ENCODE data around the gene RDH12.

The RDH12 gene

GRCh38 chr14:67698179-67698578, 3.5 kb upstream of the RDH12 start:
- TF ChIP-seq EZH2phosphoT487 (IDR thresholded peaks at IDR 0.05; ENCODE audit: borderline replicate concordance, low read length) = no peak
- no peak for TF ChIP-seq CTCF (IDR thresholded peaks at IDR 0.05; ENCODE audit: low read depth, low read length, poor library complexity, severe bottlenecking)
- Histone ChIP-seq H4K20me1 (ENCODE audit: control insufficient read depth, insufficient read depth, low read depth, low read length) (peaks cover 3% of the 10 kb centered on the region; the same call in 1 of the 2 replicates), H3K27me3 (ENCODE audit: control insufficient read depth, low read length) (no peaks in the 10 kb centered on the region), H3K4me2 (ENCODE audit: low read length) (no peak overlapping the region), H3K4me1 (ENCODE audit: control insufficient read depth, low read length) (peaks cover 6% of the 10 kb centered on the region), H3K4me3 (ENCODE audit: low read length) (no peak overlapping the region), H3F3A (ENCODE audit: control insufficient read depth, insufficient read depth) (no peaks in the 10 kb centered on the region), H3K79me2 (ENCODE audit: control insufficient read depth, low read length) (peaks cover 23% of the 10 kb centered on the region), H3K27ac (ENCODE audit: low read depth, low read length) (no peak overlapping the region), H3K36me3 (ENCODE audit: control insufficient read depth, low read length) (peaks cover 13% of the 10 kb centered on the region), H3K9me3 (ENCODE audit: control insufficient read depth, insufficient read depth, low read length) (no peaks in the 10 kb centered on the region), H3K9me2 (replicated peaks; ENCODE audit: control insufficient read depth, low read length) (no peaks in the 10 kb centered on the region)

- H3K4me1 ChIP-seq (ENCODE audit: control insufficient read depth, low read length) = peaks cover 5% of the 10 kb centered on the region
- H3K27me3 ChIP-seq (ENCODE audit: control insufficient read depth, low read length) = peaks cover 3% of the 10 kb centered on the region; the same call in 1 of the 2 replicates
- peaks cover 7% of the 10 kb centered on the region for H3K9me3 ChIP-seq (ENCODE audit: control insufficient read depth, insufficient read depth, low read length)
- H3K9me2 ChIP-seq (replicated peaks; ENCODE audit: control insufficient read depth, low read length) = no peaks in the 10 kb centered on the region
- no peak overlapping the region for H3K4me3 ChIP-seq (ENCODE audit: low read length)
- H3F3A ChIP-seq (ENCODE audit: control insufficient read depth, insufficient read depth) = no peaks in the 10 kb centered on the region
- TF ChIP-seq EZH2phosphoT487 (IDR thresholded peaks at IDR 0.05; ENCODE audit: borderline replicate concordance, low read length) (no peak), CTCF (IDR thresholded peaks at IDR 0.05; ENCODE audit: low read depth, low read length, poor library complexity, severe bottlenecking) (no peak)
- no peak overlapping the region for H3K27ac ChIP-seq (ENCODE audit: low read depth, low read length)
- H3K4me2 ChIP-seq (ENCODE audit: low read length) = no peak overlapping the region; the same call in 1 of the 2 replicates
- H3K79me2 ChIP-seq (ENCODE audit: control insufficient read depth, low read length) = no peaks in the 10 kb centered on the region
- no peaks in the 10 kb centered on the region for H4K20me1 ChIP-seq (ENCODE audit: control insufficient read depth, insufficient read depth, low read depth, low read length)
- H3K36me3 ChIP-seq (ENCODE audit: control insufficient read depth, low read length) = no peaks in the 10 kb centered on the region
These were observed 2.3 kb downstream of the RDH12 start for GRCh38 chr14:67703997-67704396.

- H3K4me2 ChIP-seq (ENCODE audit: low read length) = no peak overlapping the region; the same call in 1 of the 2 replicates
- H3K36me3 ChIP-seq (ENCODE audit: control insufficient read depth, low read length) = no peaks in the 10 kb centered on the region
- H3F3A ChIP-seq (ENCODE audit: control insufficient read depth, insufficient read depth) = no peaks in the 10 kb centered on the region
- H3K27me3 ChIP-seq (ENCODE audit: control insufficient read depth, low read length) = peaks cover 3% of the 10 kb centered on the region; the same call in 1 of the 2 replicates
- H3K9me2 ChIP-seq (replicated peaks; ENCODE audit: control insufficient read depth, low read length) = no peaks in the 10 kb centered on the region
- peaks cover 10% of the 10 kb centered on the region for H3K9me3 ChIP-seq (ENCODE audit: control insufficient read depth, insufficient read depth, low read length)
- H3K79me2 ChIP-seq (ENCODE audit: control insufficient read depth, low read length) = no peaks in the 10 kb centered on the region
- peak; percentile 68 for TF ChIP-seq CTCF (IDR thresholded peaks at IDR 0.05; ENCODE audit: low read depth, low read length, poor library complexity, severe bottlenecking)
- no peak for TF ChIP-seq EZH2phosphoT487 (IDR thresholded peaks at IDR 0.05; ENCODE audit: borderline replicate concordance, low read length)
- no peak overlapping the region for H3K27ac ChIP-seq (ENCODE audit: low read depth, low read length)
- H4K20me1 ChIP-seq (ENCODE audit: control insufficient read depth, insufficient read depth, low read depth, low read length) = no peaks in the 10 kb centered on the region
- no peak overlapping the region for H3K4me3 ChIP-seq (ENCODE audit: low read length)
- peaks cover 5% of the 10 kb centered on the region for H3K4me1 ChIP-seq (ENCODE audit: control insufficient read depth, low read length)
These were observed 2.9 kb downstream of the RDH12 start for GRCh38 chr14:67704484-67705089.

Data from DOHH2 (cell line).